Kidney tubule cell (primary cell): ENCODE measurements around the gene PLEKHG4B.
"Not testable (repeated sequence)": the region's sequence is repeated elsewhere in the genome, so short reads cannot be mapped to it uniquely, and the experiment has no call there.

ENCODE experiments used
- DNase-seq: peaks from one replicate; pipeline ENCODE4 v3.0.0-alpha.2; 2018; ENCODE audit warnings: low spot score

The PLEKHG4B gene

DNA sequence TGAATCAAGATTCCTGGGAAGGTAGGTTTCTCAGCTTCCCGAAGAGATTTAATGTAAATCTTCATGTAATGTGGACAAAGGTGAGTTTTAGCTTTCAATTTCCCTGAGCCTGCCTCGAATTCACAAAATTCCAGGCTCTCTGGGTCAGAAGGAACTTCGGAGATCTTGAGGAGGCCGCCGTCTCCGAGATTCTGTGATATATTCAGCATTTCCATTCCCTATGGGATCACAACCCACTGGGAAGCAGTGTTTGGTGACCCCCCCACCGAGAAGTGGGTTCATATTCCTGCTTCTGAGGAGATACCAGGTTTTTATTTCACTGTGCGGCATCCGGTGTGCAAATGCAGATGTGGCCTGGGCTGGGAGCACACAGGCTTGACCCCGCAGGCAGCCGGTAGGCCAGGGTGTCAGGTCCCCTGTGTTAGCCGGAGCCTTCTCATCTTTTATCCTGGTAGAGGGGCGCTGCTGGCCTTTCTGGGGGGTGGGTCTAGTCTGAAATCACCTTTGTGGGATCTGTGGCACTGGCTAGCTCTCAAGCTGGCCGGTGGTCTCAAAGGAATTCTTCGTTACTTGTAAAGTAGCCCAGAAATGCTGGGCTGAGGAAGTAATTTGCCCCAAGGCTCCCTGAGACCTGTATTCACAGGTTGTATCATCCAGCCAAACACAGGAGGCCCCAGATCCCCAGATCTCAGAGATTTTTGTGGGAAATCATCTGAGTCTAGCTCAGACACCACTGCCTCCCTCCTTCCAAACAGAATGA, 1.4 kb downstream of the PLEKHG4B start:
- no peak for DNase-seq

DNA sequence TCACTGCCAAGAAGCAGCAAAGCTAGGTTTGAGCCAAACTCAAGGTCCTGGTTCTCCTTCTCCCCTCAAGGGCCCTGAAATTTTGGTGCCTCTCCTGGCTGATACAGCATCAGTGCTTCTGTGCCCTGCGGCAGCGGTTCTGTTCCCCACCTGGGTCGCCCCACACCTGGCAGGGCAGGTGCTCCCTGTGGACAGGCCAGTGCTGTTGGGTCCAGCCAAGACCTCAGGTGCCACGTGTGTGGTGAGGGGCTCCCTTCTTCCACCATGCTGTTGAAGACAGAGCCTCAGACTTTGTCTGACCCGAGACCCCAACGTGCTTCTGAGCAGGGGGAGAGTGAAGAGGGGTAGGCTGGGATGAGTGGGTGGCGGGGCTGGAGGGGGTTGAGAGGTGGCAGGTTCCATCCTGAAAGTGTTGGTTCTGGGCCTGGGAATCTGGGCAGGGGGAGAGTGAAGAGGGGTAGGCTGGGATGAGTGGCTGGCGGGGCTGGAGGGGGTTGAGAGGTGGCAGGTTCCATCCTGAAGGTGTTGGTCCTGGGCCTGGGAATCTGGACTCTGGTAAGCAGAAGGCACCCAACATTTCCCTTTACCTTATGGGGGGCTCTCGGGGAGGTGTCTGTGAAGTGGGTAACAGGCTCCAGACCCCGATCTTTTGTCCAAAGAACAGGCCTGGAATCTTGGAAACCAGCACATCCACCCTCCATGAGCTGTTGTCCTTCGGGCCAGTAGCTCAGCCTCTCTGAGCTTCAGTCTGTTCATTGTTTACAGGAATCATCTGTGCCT, 2.3 kb downstream of the PLEKHG4B start:
- DNase-seq: no peak

DNA sequence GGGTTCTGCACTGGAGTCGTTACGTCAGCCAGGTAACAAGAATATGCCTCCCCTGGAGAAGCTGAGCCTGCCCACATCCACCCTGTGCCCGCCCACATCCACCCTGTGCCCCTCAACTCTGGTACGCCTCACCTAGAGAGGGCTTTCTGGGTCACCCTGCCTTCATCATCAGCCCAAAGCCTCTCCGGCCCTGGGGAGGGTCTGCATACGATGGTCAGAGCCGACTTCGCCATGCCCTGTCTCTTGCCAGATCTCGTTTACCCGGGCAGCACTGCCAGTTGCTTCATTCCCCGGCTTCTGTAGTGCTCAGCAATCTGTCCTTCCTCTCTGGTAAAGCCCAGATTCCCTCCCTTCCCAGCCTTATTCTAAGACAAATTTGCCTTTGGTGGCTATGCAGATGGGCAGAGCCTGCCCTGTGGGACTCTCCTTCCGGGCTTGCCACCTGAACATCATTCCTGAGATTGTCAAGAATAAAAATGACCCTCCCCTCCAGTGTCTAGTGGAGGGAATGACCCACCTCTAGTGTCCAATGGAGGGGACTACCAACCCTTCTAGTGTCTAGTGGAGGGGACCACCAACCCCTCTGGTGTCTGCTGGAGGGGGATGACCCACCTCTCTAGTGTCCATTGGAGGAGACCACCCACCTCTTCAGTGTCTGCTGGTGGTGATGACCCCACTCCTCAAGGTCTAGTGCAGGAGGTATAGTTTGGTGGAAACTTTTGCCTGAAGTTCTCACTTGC, 3.4 kb downstream of the PLEKHG4B start:
- DNase-seq: no peak

DNA sequence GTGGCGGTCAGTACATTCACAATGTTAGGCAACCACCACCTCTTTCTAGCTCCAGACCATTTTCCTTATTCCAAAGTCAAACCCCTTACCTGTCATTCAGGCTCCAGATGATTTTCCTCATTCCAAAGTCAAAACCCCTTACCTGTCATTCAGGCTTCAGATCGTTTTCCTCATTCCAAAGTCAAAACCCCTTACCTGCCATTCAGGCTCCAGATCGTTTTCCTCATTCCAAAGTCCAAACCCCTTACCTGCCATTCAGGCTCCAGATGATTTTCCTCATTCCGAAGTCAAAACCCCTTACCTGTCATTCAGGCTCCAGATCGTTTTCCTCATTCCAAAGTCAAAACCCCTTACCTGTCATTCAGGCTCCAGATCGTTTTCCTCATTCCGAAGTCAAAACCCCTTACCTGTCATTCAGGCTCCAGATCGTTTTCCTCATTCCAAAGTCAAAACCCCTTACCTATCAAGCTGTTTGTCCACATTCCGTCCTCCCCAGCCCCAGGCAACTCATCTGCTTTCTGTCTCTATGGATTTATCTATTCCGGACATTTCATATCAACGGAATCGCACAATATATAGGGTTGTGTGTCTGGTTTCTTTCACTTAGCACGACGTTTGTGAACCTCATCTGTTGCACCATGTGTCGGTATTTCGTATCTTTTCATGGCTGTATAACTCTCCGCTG, 5.2 kb downstream of the PLEKHG4B start:
- no peak for DNase-seq

DNA sequence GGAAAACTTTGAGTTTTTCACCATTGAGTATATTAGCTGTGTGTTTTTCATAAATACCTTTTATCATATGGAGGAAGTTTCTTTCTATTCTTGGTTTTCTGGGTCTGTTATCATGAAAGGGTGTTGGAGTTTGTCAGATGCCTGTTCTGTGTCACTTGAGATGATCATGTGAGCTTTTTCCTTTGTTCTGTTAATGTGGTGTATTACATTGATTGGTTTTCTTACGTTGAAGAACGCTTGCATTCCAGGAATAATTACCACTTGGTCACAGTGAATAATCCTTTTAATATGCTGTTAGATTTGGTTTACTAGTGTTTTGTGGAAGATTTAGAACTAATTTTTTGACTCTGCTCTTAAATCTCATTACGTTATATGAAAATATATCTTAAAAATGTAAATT, 7.8 kb downstream of the PLEKHG4B start:
- no peak for DNase-seq

DNA sequence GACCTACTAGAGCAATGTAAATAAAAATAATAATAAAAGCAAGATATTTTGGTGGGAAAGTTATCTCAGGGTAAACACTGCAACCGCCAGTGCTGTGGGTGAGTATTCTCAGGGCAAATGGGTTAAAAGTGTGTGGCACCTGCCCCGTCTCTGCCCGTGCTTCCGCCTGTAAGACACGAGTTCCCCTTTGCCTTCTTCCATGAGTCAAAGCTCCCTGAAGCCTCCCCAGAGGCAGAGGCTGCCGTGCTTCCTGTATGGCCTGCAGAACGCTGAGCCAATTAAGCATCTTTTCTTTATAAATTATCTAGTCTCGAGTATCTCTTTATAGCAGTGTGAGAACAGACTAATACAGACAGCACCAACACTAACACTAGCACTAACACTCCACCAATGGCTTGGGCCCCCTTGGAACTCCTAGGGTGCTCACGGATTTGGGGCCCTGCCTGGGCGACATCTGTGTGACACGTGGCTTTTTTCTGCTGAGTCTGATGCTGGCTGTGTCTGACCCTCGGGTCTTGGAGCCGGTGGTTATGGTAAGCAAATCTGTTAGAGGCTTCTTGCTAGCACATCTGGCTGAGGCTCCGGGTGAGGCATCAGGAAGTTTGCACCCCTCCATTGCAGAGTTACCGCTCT, 10.6 kb downstream of the PLEKHG4B start:
- DNase-seq: no peak

DNA sequence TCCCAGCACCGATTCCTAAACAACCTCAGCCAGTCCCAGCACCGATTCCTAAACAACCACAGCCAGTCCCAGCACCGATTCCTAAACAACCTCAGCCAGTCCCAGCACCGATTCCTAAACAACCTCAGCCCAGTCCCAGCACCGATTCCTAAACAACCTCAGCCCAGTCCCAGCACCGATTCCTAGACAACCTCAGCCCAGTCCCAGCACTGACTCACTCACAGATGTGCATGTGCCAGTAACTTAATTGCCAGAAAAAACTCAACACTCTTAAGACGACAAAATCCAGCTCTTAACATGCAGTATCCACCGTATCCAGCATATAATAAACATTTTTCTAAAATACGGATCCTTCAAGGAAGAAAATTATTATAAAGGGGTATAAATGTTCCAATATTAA, 12.1 kb downstream of the PLEKHG4B start:
- DNase-seq: not testable (repeated sequence)

DNA sequence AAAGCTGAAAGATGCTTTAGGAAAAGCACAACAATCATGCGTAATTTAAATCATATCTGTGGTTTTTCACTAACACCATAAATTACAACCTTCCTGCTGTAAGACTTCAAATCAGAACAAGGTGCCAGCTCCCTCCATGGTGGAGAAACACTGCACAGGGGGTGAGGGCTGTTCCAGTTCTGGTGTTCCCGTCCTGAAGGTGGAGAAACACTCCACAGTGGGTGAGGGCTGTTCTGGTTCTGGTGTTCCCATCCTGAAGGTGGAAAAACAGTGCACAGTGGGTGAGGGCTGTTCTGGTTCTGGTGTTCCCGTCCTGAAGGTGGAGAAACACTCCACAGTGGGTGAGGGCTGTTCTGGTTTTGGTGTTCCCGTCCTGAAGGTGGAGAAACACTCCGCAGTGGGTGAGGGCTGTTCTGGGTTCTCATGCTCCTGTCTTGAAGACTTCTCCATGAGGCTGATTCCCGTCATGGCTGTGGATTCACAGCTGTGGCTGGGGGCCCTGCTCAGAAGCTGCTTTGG, 12.9 kb downstream of the PLEKHG4B start:
- DNase-seq: no peak

DNA sequence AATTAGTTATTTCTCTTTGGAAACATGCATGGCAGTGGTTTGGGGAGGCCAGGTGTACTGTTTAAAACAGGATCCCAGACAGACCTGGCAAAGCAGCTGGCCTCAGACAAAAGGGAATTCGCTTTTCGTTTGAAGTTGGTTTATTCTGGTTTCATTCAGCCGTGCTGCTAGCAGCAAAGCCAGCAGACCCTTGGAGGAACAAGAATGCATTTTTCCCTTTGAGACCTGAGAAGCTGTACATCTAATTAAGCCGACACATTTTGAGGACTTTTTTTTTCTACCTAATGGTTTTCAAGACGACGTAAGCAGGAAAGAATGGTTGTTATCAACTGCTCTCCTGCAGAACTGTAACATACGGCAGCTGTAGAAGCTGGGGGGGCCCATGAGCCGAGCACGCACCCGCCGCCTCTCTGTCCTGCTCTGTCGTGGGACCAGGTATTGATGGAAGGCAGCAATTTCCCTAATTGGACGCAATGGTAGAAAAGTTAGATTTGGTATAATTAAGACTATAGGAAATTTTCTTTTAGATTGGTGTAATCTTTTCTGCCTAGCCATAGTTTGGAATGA, 13.6 kb downstream of the PLEKHG4B start:
- DNase-seq: no peak

DNA sequence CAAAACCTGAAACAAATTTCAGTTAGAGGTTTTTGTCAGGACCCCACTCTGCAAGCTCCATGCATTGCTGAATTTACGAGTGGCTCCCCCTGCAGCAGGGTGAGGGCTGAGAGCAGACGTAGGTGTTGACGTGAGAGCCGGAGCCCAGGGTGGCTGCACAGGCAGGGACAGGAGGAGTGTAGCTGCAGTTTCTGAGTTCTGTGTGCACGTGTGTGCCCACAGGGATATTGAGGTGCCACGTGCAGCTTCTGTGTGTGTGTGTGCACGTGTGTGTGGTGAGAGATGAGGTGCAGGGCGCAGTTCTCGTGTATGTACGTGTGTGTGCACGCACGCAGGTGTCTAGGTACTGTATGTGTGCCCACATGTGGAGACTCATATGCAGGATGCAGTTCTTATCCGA, 14.6 kb downstream of the PLEKHG4B start:
- DNase-seq: no peak

DNA sequence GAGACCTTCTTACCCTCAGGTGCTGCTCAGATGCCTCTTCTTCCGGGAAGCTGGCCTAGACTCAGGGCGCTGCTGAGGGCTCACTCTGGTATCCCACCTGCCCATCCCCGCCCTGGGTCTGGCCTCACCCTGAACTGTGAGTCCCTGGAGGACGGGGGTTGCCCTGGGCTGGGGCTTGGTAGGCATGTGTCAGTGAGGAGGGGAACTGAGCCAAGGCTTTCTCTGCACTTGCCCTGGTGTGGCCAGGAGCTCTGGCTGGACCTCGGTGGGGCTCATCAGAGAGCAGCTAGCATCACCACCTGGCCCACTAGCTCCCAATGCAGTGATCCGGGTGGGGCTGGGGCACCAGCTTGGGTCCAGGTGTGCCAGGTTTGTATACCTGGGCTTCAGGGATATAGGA, 15.6 kb downstream of the PLEKHG4B start:
- no peak for DNase-seq

DNA sequence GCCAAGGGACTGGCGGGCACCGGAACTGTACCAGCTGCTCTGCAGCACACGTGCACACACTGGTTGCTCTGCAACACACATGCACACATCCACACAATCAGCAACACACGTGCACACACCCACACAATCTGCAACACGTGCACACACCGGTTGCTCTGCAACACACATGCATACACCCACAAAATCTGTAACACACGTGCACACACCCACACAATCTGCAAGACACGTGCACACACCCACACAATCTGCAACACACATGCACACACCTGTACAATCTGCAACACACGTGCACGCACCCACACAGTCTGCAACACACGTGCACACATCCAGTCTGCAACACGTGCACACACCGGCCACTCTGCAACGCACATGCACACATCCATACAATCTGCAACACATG, 17.9 kb downstream of the PLEKHG4B start:
- DNase-seq: no peak

DNA sequence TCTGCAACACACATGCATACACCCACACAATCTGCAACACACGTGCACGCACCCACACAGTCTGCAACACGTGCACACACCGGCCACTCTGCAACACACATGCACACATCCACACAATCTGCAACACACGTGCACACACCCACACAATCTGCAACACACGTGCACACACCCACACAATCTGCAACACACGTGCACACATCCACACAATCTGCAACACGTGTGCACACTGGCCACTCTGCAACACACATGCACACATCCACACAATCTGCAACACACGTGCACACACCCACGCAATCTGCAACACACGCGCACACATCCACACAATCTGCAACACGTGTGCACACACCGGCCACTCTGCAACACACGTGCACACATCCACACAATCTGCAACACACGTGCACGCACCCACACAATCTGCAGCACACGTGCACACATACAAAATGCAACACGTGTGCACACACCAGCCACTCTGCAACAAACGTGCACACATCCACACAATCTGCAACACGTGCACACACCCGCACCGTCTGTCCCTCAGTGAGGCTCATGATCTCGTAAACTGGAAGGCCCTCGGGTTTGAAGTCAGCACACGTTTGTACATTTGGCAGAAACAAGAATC, 18.4 kb downstream of the PLEKHG4B start:
- no peak for DNase-seq

DNA sequence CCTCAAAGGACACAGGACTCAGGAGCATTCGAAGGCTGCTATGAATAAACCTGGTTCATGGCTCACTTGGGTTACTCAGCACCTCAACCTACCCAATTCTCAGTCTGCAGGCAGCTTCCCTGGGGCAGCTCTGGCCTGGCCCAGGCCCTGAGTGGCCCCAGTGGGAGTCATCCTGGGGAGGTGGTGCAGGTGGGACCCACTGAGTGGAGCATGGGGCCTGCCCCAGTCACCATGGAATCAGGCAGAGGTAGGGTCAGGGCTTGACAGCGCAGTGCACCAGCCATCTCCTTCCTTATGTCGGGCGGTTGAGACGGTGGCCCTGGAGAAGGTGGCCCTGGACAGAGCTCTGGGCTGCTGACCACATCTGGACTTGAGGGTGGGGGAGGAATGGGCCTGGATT, 19.2 kb downstream of the PLEKHG4B start:
- DNase-seq: no peak

DNA sequence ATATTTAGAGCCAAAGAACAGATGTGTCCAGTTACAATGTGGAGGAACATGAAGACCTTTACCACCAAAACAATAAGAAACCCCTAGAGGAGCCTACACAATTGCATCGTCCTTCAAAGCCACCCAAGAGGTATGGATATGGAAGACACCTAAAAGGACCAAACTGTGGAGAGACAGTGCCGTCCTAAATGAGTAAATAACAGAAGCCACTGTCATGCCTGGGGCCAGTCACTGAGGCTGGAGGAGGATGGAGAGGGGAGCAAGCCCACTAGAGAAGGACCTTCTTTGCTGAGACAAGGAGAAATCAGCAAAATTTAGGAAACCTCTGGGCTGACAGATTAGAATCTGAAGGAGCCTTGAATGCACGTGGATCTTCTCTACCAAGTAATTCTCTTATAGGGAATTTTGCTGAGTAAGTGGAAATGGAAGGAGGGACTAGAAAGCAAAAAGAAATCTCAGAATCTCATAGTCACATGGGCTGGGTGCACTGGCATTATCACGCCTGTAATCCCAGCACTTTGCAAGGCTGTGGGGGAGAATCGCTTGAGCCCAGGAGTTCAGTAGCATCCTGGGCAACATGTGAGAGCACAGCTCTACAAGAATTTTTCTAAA, 27.6 kb downstream of the PLEKHG4B start:
- no peak for DNase-seq

DNA sequence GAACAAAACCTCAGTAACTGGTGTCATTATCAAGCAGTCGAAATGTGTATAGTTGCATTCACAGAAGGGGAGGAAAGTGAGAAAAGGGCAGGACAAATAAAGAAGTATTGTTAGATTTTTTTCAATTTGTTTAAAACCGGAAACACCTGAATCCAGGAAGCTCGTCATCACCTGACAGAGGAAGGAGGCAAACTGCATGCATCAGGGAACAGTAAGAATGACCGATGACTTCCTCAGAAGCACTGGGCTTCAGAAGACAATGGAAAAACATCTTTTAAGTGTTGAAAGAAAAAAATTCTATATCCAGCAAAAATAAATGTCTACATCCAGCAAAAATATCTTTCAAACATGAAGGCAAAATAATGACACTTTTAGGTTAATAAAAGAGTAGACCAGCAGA, 29.5 kb downstream of the PLEKHG4B start:
- DNase-seq: no peak

DNA sequence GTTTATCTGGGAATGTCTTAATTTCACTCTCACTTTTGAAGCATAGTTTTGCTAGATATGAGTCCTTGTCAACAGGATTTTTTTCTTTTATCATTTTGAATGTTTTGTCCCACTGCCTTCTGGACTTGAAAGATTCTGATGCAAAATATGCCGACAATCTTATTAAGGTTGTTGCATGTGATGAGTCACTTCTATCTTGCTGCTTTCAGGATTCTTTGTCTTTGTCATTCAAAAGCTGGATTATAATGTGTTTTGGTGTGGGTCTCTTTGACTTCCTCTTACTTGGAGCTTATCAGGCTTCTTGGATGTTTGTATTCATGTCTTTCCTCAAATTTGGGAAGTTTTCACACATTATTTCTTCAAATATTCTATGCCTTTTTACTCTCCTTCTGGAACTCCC, 33.8 kb downstream of the PLEKHG4B start:
- DNase-seq: no peak

DNA sequence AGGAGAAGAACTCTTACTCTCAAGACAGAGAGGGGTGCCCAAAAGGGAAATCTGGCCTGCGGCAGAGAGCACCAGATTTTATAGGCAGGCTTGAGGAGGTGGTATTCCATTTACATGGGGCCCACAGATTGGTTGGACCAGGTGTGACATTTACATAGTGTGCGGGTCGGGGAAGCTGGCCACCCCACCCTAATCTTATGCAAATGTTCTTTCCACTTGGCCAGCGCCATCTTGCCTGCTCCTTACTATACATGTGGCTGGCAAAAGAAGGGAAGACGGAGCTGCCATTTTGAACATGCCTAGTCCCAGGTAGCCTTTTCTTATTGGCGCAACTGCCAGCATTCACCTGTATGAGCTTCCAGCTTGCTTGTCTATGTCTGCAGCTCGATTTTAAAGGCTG, 34.8 kb downstream of the PLEKHG4B start:
- no peak for DNase-seq

DNA sequence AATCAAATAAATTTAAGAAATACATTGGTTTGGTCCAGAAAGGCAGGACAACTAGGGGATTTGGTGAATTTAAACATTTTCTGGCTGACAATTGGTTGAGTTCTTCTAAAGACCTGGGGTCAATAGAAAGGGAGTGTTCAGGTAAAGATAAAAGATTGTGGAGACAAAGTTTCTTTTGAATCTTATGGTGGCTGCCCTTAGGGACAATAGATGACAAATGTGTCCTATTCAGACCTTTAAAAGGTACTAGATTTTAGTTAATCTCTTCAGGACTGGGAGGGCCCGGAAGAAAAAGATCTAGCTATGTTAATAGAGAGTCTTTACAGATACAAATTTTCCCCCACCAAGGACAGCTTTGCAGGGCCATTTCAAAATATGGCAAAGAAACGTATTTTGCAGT, 35.9 kb downstream of the PLEKHG4B start:
- DNase-seq: no peak

DNA sequence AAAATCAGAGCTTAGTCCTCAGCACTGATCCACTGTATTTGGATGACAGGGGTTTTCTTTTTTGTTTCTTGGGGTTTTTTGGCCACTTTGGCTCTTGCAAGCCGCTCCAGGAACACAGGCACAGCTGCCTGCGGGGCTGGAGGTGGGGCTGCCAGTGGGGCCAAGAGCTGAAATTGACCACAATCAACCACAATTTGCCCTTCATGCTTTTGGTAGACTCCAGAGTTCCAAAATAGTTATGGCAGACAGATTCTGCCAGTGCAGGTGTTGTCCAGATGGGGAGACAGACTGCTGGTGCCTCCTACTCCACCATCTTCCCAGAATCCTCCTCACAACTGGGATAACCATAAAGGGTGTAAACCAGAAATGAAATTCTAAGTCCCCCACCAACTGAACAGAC, 36.5 kb downstream of the PLEKHG4B start:
- DNase-seq: no peak
